Astrocyte of the spinal cord (primary cell): ENCODE data around the gene METTL24.

Experiments
- DNase-seq: peaks from one replicate; pipeline ENCODE4 v3.0.0; 2011; ENCODE audit warnings: low read depth, low spot score
- H3K4me3 ChIP-seq: 2 replicates; pipeline ENCODE4 v1.5.1; 2011; ENCODE audit warnings: low read depth, mild to moderate bottlenecking, low read length, moderate library complexity
- in situ Hi-C: cut with HindIII; loops from 2 replicates; pipeline ENCODE4 v1.10.0; 2017; ENCODE audit warnings: low sequenced_read_pairs
- TF ChIP-seq, protein P1 (sequence below): IDR thresholded peaks from 2 replicates; pipeline ENCODE4 v1.5.1; 2012; ENCODE audit warnings: low read depth, mild to moderate bottlenecking, low read length, inconsistent platforms

METTL24 gene

DNA sequence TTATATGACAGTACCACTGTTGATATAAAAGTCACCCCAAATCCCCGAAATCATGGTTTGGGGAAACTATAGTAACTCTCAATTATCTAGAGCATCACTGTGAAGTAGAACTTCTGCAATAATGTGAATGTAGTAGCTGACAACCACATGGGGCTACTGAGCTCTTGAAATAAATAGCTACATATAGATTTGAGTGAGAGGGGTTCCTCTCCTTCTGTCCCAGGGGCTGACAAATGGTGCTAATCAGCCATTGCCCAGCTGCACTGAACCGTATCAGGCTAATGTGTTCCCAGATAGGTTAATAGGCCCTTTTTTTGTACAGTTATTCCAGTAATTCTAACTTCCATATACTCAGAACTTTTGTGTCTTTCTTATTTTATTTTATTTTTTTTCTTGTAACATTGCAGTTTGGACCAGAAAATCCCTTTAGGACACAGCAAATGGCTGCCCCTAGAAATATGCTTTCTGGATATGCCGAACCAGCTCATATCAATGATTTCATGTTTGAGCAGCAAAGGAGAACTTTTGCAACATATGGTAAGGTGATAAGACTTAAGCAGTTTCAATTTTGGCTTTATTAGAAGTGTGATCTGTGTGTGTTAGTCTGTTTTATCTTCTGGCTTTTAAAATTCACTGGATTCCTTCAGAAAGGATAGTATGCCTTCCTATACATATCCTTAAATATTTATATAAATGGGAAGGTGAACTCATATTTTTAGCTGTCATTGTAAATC is 156.8 kb downstream of the METTL24 start:
- H3K4me3 ChIP-seq: no peak overlapping the region
- in situ Hi-C loops: no loop called here
- DNase-seq: no peak
- TF ChIP-seq, protein P1, sequence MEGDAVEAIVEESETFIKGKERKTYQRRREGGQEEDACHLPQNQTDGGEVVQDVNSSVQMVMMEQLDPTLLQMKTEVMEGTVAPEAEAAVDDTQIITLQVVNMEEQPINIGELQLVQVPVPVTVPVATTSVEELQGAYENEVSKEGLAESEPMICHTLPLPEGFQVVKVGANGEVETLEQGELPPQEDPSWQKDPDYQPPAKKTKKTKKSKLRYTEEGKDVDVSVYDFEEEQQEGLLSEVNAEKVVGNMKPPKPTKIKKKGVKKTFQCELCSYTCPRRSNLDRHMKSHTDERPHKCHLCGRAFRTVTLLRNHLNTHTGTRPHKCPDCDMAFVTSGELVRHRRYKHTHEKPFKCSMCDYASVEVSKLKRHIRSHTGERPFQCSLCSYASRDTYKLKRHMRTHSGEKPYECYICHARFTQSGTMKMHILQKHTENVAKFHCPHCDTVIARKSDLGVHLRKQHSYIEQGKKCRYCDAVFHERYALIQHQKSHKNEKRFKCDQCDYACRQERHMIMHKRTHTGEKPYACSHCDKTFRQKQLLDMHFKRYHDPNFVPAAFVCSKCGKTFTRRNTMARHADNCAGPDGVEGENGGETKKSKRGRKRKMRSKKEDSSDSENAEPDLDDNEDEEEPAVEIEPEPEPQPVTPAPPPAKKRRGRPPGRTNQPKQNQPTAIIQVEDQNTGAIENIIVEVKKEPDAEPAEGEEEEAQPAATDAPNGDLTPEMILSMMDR: no peak

DNA sequence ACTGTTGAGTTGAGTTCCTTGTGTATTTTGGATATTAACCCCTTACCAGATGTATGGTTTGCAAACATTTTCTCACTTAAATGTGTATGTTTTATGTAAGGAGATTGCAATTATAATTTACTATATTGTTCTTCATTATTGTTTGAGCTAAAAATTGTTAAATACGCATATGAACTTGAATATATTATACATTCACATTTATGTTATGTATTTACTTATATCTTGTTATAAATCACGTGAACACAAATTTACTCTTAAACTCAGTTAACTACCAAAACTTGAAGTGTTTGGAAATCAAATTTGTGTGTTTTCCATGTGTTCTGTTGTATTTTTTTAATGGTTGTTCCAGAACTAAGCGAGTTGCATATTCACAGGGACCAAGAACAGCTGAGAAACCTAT is 159.6 kb downstream of the METTL24 start:
- H3K4me3 ChIP-seq: no peak overlapping the region
- in situ Hi-C loops: no loop called here
- TF ChIP-seq, protein P1: no peak
- DNase-seq: no peak

DNA sequence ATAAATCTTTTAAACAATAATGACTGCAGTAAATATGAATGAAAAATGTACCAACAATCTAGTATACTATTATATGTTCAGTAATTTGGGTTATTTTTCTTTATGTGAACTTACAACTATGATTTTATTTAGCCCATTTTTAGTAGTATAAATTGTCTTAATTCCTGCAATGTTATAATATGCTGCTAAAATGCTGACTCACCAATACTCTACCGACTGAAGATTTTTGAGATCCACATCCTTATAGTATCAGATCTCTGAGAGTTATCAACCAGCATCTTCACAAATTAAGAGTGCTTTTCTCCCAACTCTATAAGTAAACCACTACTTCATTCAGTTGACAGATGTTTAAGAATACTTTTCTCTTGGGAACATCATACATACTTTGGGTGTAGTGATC is 161.3 kb downstream of the METTL24 start:
- no peak overlapping the region for H3K4me3 ChIP-seq
- in situ Hi-C loops: no loop called here
- TF ChIP-seq, protein P1: no peak
- no peak for DNase-seq

DNA sequence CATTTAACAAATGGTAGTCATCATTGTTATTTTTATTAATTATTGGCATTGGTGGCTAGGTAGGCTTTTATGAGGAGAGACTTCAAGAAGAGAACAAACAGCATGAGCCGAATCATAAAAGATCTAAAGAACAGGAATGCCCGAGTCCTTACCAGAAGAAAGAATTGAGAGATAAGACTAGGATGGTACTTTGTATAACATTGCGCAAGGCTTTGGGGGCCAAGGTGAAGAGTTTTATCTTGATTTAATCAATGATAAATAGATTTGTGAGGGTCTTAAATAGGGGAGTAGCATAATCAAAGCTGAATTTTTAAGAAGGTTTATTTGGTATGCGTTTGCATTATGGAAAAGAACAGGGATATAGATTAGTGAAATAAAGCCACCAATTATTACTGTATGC is 162.5 kb downstream of the METTL24 start:
- DNase-seq: no peak
- in situ Hi-C loops: no loop called here
- H3K4me3 ChIP-seq: no peak overlapping the region
- TF ChIP-seq, protein P1: no peak
